Testis (tissue), 2 donors: ENCODE measurements around the gene FAM78B.

Source experiments
- CTCF ChIP-seq, 3 experiments: fragments of 450-650 bp in 2 of 3; fragments of 200-600 bp in 1 of 3; sonication (generic) in 1 of 3; IDR thresholded peaks; one replicate each; pipeline ENCODE4 v1.5.1; 2016 to 2019; ENCODE audit warnings: antibody characterized with exemption in 3 of 3, mild to moderate bottlenecking in 2 of 3, moderate library complexity in 1 of 3
- POLR2A ChIP-seq: fragments of 450-650 bp; IDR thresholded peaks from one replicate; pipeline ENCODE4 v1.6.1; 2017; ENCODE audit warnings: antibody characterized with exemption, mild to moderate bottlenecking, moderate library complexity

DNA sequence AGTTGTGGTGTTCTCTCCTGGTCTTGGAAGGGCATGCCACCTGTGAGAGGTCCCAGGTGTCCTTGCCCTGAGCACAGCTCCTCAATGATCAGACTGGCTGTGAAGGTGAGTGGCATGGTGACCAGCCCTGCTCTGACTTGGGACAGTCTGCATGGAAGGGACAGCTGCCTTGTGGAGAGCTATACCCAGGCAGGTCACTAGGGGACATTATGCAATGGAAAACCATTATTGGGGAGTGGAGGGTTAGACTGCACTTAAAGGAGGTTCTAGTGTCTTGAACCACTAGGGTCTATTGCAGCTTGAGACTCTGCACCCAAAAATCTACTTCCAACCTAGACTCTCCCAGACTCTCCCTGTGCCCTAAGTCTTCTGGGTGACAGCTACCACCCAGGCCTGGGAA is 24.8 kb downstream of the FAM78B start:
- TF ChIP-seq CTCF (IDR thresholded peaks at IDR 0.05) = no peak
- no peak for TF ChIP-seq POLR2A
